Motor neuron (in vitro differentiated cells): ENCODE results near the gene KIR2DL4. TPM values are rescaled to one million over a fixed set of nuclear protein-coding genes. Genes with fewer than 3 reads are reported as not detected.
"Not testable (repeated sequence)": the region's sequence is repeated elsewhere in the genome, so short reads cannot be mapped to it uniquely, and the experiment has no call there.

Experiments used
- ATAC-seq, 8 experiments: fragments of 200-7000 bp; cut with Tn5 transposase; replicated peaks in 6 of 8; 2 replicates each; pipeline ENCODE4 v1.8.0; 2021; ENCODE audit warnings: mild to moderate bottlenecking in 8 of 8, moderate library complexity in 8 of 8
- H3K27ac ChIP-seq, 2 donors: fragments of 250-450 bp; sonication (Bioruptor Pico); 2 replicates each; pipeline ENCODE4 v1.9.0; 2021; ENCODE audit warnings: antibody characterized with exemption in 2 of 2, mild to moderate bottlenecking in 2 of 2, moderate library complexity in 1 of 2
- H3K4me1 ChIP-seq, 2 donors: fragments of 250-450 bp; sonication (Bioruptor Pico); replicated peaks in 1 of 2; 2 replicates each; pipeline ENCODE4 v1.6.1; 2021; ENCODE audit warnings: antibody characterized with exemption in 2 of 2, mild to moderate bottlenecking in 2 of 2, moderate library complexity in 1 of 2
- H3K4me3 ChIP-seq, 5 donors: fragments of 250-450 bp; sonication (Bioruptor Pico); 2 replicates each; pipeline ENCODE4 v1.9.0; 2021; ENCODE audit warnings: antibody characterized with exemption in 5 of 5, mild to moderate bottlenecking in 5 of 5, moderate library complexity in 4 of 5
- WGBS, 10 experiments: fragments of 450-650 bp; shearing (Covaris generic); methylation state at CpG; one replicate each; pipeline ENCODE4 v1.0.0; 2022; 5-methylcytosine and 5-hydroxymethylcytosine counted together
- in situ Hi-C, 9 experiments: fragments of 400-800 bp; cut with MboI; loops; one replicate each; pipeline ENCODE4 v1.15.0; 2021; ENCODE audit warnings: low sequenced_read_pairs in 9 of 9, low pct_unique_long_range_greater_than_20kb in 2 of 9; ENCODE audit not compliant: unreplicated experiment in 9 of 9
- total RNA-seq, 8 experiments: library from RNA; unstranded; fragments of 300-600 nt; gene quantifications; 2 replicates each; pipeline versions ENCODE4 v1.2.3 to v1.2.4, GENCODE V29; 2022

KIR2DL4 gene
- total RNA-seq, result under 1 TPM in 4 of 8 experiments, not detected in 4; 0.17 to 0.41 (median 0.32) TPM

DNA sequence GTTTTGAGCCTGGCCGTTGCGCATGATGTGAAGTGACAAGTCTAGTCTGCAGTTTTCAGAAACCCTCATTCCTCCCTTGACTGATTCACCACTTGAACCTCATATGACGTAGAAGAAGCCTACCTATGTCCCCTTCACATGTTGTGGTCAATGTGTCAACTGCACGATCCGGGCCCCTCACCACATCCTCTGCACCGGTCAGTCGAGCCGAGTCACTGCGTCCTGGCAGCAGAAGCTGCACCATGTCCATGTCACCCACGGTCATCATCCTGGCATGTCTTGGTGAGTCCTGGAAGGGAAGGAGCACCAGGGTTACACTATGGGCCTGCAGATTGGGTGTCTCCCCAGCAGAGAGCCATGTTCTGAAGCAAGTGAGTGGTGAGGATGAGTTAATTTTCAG, at the start of gene KIR2DL4:
Gene KIR2DL4, plus strand, starts transcription at position 201 of the 400 bp plus-strand sequence. Its CDS starts 42 bp downstream, at position 243.
- WGBS, 10 experiments, result 35 to 100% (median 49%) methylated on average over 1 to 9 of the region's 10 CpGs; no CpG with 5 or more reads in 2 of the 10 experiments
- no peak for ATAC-seq
- in situ Hi-C loops, result no loop called here
- no peak within 1 kb of the TSS for H3K27ac ChIP-seq
- H3K4me1 ChIP-seq, result no peaks in the 10 kb centered on the region
- H3K4me3 ChIP-seq, result no peak within 1 kb of the TSS

DNA sequence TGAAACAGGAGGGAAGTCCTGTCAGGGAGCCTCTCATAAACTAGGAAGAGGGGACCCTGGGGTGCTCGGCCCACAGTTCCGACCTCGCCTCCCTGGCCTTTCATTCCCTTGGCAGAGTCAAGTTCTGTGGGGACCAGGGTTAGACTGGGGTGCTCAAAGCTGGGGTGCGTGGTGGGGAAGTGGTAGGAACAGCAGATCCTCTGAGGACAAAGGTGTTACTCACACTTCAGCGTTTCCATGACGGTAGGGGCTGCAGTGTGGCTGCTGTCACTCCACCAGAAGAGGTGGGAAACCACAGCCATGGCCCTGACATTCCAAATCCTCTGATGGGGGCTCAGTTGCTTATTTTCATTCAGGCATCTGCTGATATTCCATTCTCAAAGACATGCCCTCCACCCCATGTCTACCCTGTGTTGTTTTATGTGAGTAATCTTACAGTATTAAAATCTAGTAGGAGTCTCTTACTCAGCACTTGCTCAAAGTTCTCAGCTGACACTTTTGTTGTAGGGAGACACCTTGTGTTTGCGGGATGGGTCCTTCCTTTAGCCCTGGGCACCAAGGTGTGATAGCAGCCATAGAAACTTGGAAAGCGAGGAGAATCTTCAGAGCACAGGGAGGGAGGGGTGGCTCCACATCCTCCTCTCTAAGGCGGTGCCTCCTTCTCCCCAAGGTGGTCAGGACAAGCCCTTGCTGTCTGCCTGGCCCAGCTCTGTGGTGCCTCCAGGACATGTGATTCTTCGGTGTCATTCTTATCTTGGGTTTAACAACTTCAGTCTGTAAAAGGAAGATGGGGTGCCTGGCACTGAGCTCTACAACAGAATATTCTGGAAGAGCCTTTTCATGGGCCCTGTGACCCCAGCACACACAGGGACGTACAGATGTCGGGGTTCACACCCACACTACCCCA, 47.0 kb upstream of the KIR2DL4 start:
- 40% methylated on average over 4 of the region's 12 CpGs; no CpG with 5 or more reads in 9 of the 10 experiments for WGBS, 10 experiments
- H3K4me1 ChIP-seq, H3K27ac ChIP-seq, ATAC-seq, H3K4me3 ChIP-seq, in situ Hi-C loops: not testable (repeated sequence)

DNA sequence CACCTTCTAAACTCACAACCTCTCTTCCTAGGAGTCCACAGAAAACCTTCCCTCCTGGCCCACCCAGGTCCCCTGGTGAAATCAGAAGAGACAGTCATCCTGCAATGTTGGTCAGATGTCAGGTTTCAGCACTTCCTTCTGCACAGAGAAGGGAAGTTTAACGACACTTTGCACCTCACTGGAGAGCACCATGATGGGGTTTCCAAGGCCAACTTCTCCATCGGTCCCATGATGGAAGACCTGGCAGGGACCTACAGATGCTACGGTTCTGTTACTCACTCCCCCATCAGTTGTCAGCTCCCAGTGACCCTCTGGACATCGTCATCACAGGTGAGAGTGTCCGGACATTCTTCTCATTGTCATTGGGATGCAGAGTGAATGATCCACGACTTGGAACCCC, 44.8 kb upstream of the KIR2DL4 start:
- ATAC-seq, H3K27ac ChIP-seq, H3K4me3 ChIP-seq, in situ Hi-C loops, H3K4me1 ChIP-seq: not testable (repeated sequence)
- WGBS, 10 experiments, result 0% methylated on average over 1 of the region's 6 CpGs; no CpG with 5 or more reads in 8 of the 10 experiments

DNA sequence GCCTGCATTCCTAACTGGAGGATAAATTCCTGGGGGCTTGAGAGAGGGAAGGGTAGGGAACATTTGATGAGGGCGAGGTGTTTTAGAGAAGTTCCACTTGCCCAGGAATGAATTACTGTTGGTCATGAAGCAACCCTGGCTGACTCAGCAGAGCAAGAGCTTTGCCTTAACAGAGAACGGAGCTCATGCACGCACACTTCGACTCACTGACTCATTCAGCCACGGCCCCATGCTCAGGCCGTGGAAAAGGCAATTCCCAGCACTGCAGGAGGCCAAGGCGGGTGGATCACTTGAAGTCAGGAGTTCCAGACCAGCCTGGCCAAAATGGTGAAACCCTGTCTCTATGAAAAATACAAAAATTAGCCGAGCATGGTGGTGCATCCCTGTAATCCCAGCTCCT, 39.2 kb upstream of the KIR2DL4 start:
- ATAC-seq, H3K4me1 ChIP-seq, in situ Hi-C loops, H3K4me3 ChIP-seq, H3K27ac ChIP-seq: not testable (repeated sequence)
- WGBS, 10 experiments, result 0 to 67% (median 33%) methylated on average over 1 to 6 of the region's 8 CpGs; no CpG with 5 or more reads in 7 of the 10 experiments

DNA sequence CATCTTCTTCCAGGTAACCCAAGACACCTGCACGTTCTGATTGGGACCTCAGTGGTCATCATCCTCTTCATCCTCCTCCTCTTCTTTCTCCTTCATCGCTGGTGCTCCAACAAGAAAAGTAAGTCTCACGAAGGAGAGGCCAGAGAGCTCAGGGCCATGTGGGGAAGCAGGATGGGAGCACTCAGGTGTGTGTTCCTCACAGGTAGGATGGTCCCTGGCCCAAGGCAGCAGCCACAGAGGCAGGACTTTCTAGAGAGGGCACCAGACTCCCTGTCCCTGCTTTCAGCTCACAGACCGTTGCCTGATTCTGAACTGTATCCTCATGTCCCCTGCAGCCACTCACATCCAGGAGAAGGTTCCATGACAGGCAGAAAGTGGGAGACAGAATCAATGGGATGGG, 36.9 kb upstream of the KIR2DL4 start:
- WGBS, 10 experiments, result 8% methylated on average over 2 of the region's 4 CpGs; no CpG with 5 or more reads in 9 of the 10 experiments
- H3K4me3 ChIP-seq, H3K27ac ChIP-seq, H3K4me1 ChIP-seq, in situ Hi-C loops, ATAC-seq: not testable (repeated sequence)

DNA sequence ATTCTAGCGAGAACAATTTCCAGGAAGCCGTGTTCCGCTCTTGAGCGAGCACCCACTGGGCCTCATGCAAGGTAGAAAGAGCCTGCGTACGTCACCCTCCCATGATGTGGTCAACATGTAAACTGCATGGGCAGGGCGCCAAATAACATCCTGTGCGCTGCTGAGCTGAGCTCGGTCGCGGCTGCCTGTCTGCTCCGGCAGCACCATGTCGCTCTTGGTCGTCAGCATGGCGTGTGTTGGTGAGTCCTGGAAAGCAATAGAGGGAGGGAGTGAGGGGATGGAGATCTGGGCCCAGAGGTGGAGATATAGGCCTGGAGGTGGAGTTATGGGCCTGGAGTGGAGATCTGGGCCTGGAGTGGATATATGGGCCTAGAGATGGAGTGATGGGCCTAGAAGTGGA, 33.8 kb upstream of the KIR2DL4 start, which contains the start of gene KIR2DL1:
Gene KIR2DL1, plus strand, starts transcription at position 148 of the 400 bp plus-strand sequence. Its CDS starts 58 bp downstream, at position 206.
- H3K4me1 ChIP-seq, in situ Hi-C loops, H3K27ac ChIP-seq, H3K4me3 ChIP-seq, ATAC-seq: not testable (repeated sequence)
- WGBS, 10 experiments, result 40 to 90% (median 77%) methylated on average over 1 to 10 of the region's 15 CpGs; no CpG with 5 or more reads in 6 of the 10 experiments

DNA sequence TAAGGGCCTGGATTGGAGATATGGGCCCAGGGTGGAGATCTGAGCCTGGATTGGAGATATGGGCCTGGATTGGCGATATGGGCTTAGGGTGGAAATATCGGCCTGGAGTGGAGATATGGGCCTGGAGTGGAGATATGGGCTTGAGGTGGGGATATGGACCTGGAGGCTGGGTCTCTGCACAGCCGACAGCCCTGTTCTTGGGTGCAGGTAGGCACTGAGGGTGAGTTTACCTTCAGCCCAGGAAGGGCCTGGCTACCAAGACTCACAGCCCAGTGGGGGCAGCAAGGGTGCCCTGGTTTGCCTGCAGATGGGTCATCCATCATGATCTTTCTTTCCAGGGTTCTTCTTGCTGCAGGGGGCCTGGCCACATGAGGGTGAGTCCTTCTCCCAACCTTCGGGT, 32.9 kb upstream of the KIR2DL4 start:
- H3K27ac ChIP-seq, H3K4me3 ChIP-seq, ATAC-seq, H3K4me1 ChIP-seq, in situ Hi-C loops: not testable (repeated sequence)
- WGBS, 10 experiments, result 0 to 93% (median 44%) methylated on average over 1 to 3 of the region's 4 CpGs; no CpG with 5 or more reads in 4 of the 10 experiments

DNA sequence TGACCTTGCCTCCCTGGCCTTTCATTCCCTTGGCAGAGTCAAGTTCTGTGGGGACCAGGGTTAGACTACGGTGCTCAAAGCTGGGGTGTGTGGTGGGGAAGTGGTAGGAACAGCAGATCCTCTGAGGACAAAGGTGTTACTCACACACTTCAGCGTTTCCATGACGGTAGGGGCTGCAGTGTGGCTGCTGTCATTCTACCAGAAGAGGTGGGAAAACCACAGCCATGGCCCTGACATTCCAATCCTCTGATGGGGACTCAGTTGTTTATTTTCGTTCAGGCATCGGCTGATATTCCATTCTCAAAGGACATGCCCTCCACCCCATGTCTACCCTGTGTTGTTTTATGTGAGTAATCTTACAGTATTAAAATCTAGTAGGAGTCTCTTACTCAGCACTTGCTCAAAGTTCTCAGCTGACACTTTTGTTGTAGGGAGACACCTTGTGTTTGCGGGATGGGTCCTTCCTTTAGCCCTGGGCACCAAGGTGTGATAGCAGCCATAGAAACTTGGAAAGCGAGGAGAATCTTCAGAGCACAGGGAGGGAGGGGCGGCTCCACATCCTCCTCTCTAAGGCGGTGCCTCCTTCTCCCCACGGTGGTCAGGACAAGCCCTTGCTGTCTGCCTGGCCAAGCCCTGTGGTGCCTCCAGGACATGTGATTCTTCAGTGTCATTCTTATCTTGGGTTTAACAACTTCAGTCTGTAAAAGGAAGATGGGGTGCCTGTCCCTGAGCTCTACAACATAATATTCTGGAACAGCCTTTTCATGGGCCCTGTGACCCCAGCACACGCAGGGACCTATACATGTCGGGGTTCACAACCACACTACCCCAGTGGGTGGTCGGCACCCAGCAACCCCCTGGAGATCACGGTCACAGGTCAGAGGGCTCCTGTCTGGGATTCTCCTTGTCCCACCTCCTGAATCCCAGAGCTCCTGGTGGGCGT, 32.1 kb upstream of the KIR2DL4 start:
- ATAC-seq, H3K4me3 ChIP-seq, H3K4me1 ChIP-seq, in situ Hi-C loops, H3K27ac ChIP-seq: not testable (repeated sequence)
- 51 to 60% (median 57%) methylated on average over 1 to 7 of the region's 15 CpGs; no CpG with 5 or more reads in 6 of the 10 experiments for WGBS, 10 experiments

DNA sequence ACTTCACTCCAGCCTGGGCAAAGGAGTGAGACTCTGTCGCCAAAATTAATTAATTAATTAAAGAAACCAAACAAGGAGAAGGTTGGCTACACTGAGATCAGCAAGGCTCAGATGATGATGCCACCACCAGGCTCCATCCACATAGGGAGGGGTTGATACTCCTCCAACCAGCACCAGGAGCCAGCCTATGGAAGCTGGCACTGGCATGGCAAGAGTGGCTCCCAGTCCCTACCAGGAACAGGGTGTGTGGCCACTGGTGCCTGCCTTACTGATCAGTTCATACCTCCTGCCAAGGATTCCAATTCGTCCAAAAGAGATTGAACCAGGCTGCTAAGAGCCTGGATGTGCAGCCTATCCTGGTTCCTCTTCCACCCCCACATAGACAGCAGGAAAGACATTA, 30.7 kb upstream of the KIR2DL4 start:
- H3K27ac ChIP-seq, H3K4me3 ChIP-seq, ATAC-seq, H3K4me1 ChIP-seq, in situ Hi-C loops: not testable (repeated sequence)
- 0 to 14% (median 0%) methylated on average over 1 to 2 of the region's 2 CpGs; no CpG with 5 or more reads in 5 of the 10 experiments for WGBS, 10 experiments

DNA sequence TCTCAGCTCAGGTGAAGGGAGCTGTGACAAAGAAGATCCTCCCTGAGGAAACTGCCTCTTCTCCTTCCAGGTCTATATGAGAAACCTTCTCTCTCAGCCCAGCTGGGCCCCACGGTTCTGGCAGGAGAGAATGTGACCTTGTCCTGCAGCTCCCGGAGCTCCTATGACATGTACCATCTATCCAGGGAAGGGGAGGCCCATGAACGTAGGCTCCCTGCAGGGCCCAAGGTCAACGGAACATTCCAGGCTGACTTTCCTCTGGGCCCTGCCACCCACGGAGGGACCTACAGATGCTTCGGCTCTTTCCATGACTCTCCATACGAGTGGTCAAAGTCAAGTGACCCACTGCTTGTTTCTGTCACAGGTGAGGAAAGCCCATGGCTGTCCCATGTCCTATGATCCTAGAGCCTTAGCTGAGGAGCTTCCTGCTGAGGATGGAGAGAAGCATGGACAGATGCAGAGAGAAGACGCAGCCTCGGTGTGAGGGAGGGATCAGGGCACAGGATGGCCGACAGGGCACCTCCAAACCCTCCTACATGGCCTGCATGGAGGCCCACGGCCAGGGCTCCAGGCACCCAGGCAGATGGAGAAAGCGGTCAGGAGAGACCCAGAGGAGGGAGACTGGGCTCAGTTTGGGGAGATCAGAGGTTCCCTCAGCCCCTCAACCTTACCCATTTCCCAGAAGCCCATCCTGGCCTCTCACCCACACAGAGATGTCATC, 28.2 kb upstream of the KIR2DL4 start:
- 0 to 60% (median 53%) methylated on average over 1 to 6 of the region's 12 CpGs; no CpG with 5 or more reads in 4 of the 10 experiments for WGBS, 10 experiments
- H3K4me3 ChIP-seq, H3K27ac ChIP-seq, H3K4me1 ChIP-seq, ATAC-seq, in situ Hi-C loops: not testable (repeated sequence)

DNA sequence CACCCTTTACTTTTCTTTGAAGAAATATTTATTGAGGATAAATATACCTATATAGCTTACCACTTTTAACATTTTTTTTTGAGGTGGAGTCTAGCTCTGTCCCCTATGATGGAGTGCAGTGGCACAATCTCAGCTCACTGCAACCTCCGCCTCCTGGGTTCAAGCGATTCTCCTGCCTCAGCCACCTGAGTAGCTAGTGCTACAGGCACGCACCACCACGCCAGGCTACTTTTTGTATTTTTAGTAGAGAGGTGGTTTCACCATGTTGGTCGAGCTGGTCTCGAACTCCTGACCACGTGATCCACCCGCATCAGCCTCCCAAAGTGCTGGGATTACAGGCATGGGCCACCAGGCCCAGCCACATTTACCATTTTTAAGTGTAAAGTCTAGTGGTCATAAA, 27.6 kb upstream of the KIR2DL4 start:
- H3K4me3 ChIP-seq, ATAC-seq, in situ Hi-C loops, H3K4me1 ChIP-seq, H3K27ac ChIP-seq: not testable (repeated sequence)
- 0 to 80% (median 47%) methylated on average over 1 to 3 of the region's 8 CpGs; no CpG with 5 or more reads in 7 of the 10 experiments for WGBS, 10 experiments

DNA sequence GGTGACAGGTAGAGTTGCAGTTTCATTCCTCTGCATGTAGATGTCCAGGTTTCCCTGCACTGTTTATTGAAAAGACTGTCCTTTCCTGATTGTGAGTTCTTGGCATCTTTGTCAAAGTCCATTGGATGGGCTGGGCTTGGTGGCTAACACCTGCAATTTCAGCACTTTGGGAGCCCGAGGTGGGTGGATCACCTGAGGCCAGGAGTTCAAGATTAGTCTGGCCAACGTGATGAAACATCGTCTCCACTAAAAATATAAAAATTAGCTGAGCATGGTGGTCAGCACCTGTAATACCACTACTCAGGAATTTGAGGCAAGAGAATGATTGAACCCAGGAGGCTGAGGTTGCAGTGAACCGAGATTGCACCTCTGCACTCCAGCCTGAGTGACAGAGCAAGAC, 25.6 kb upstream of the KIR2DL4 start:
- H3K4me1 ChIP-seq, ATAC-seq, in situ Hi-C loops, H3K4me3 ChIP-seq, H3K27ac ChIP-seq: not testable (repeated sequence)
- 0 to 24% (median 0%) methylated on average over 1 to 3 of the region's 4 CpGs; no CpG with 5 or more reads in 5 of the 10 experiments for WGBS, 10 experiments
